Ishikawa (cell line): ENCODE measurements around the gene MCAT.

ENCODE experiments used
- EGR1 ChIP-seq: IDR thresholded peaks from 2 replicates; pipeline ENCODE4 v1.6.1; 2012
- MAX ChIP-seq: IDR thresholded peaks from 2 replicates; pipeline ENCODE4 v1.6.1; 2012
- RAD21 ChIP-seq: IDR thresholded peaks from 2 replicates; pipeline ENCODE4 v1.6.1; 2012; ENCODE audit warnings: low read depth
- REST ChIP-seq: IDR thresholded peaks from 2 replicates; pipeline ENCODE4 v1.6.1; 2012; ENCODE audit warnings: low read depth, mild to moderate bottlenecking
- TAF1 ChIP-seq: IDR thresholded peaks from 2 replicates; pipeline ENCODE4 v1.6.1; 2012; ENCODE audit warnings: low read depth, mild to moderate bottlenecking

- no peak for TF ChIP-seq RAD21
- TF ChIP-seq TAF1, result no peak
- no peak for TF ChIP-seq REST
- TF ChIP-seq EGR1, result no peak
- TF ChIP-seq MAX, result no peak
Observed at GRCh38 chr22:43171019-43171491, 27.9 kb upstream of the MCAT start.
